GM19023 (cell line): ENCODE measurements around the gene HCN2.

Experiments
- ATAC-seq: cut with Tn5 transposase; IDR thresholded peaks from one replicate; pipeline ENCODE4 v1.9.1; 2021; ENCODE audit warnings: mild to moderate bottlenecking, moderate library complexity; ENCODE audit not compliant: unreplicated experiment

Gene HCN2

GRCh38 chr19:651114-651818, 61.6 kb downstream of the HCN2 start:
- ATAC-seq = no peak

GRCh38 chr19:651991-652390, 62.3 kb downstream of the HCN2 start:
- ATAC-seq = no peak

- ATAC-seq = no peak
Measured at GRCh38 chr19:652467-653389, 63.0 kb downstream of the HCN2 start.

GRCh38 chr19:653425-653824, 63.7 kb downstream of the HCN2 start:
- ATAC-seq = no peak

- ATAC-seq = no peak
Measured at GRCh38 chr19:655691-656090, 66.0 kb downstream of the HCN2 start.

- no peak for ATAC-seq
Measured at GRCh38 chr19:656751-657559, 67.3 kb downstream of the HCN2 start.

GRCh38 chr19:657611-658010, 67.9 kb downstream of the HCN2 start:
- no peak for ATAC-seq

GRCh38 chr19:658059-658839, 68.6 kb downstream of the HCN2 start:
- no peak for ATAC-seq

GRCh38 chr19:658916-659839, 69.5 kb downstream of the HCN2 start:
- no peak for ATAC-seq

- no peak for ATAC-seq
Measured at GRCh38 chr19:660793-661426, 71.2 kb downstream of the HCN2 start.

GRCh38 chr19:661427-662196, 71.9 kb downstream of the HCN2 start:
- no peak for ATAC-seq

GRCh38 chr19:662207-662961, 72.7 kb downstream of the HCN2 start:
- peak; percentile 6 for ATAC-seq

GRCh38 chr19:662962-663681, 73.4 kb downstream of the HCN2 start, which contains the start of gene RNF126:
TSS of gene RNF126 (minus strand) at chr19:663214. CDS start at chr19:663121, 93 bp downstream.
- ATAC-seq = peak; percentile 60

- no peak for ATAC-seq
Measured at GRCh38 chr19:663682-664117, 74.0 kb downstream of the HCN2 start.

GRCh38 chr19:664913-665443, 75.3 kb downstream of the HCN2 start:
- ATAC-seq = no peak
